ENCODE measurements around the gene WDR5B. TPM values are rescaled to one million over a fixed set of nuclear protein-coding genes. Genes with fewer than 3 reads are reported as not detected.

The WDR5B gene
- total and polyA plus RNA-seq, 10 of the 15 experiments (the other 5 are each of a cell fraction or from before 2014, with no cell fraction given): 1.7 to 7.9 (median 3.3) TPM

GRCh38 chr3:122427857-122428471, 12.1 kb upstream of the WDR5B start:
- intact Hi-C loops (cut with micrococcal nuclease; ENCODE audit: unreplicated experiment) (no loop called here), in situ Hi-C loops (cut with MboI) (no loop called here)
- ChIA-PET RAD21 (ENCODE audit: unreplicated experiment) (no interaction called here), CTCF (interaction anchor here (0.7 to 1.2 kb wide), 3 partner anchors 10 to 884 kb away, joined by 3 to 4 read pairs (median 3); no protein-coding TSS in a partner anchor), SMC1A (ENCODE audit: uncharacterized antibody, unreplicated experiment) (interaction anchor here (1.1 kb wide), 1 partner anchor 35 kb away, joined by 3 read pairs; no protein-coding TSS in a partner anchor), POLR2A (interaction anchor here (0.9 kb wide), 1 partner anchor 17 kb away, joined by 3 read pairs; no protein-coding TSS in a partner anchor)
- peak; percentile 77 for ATAC-seq
- Histone ChIP-seq H3K4me1 (ENCODE audit: control insufficient read depth, insufficient read depth, low read length) (no peaks in the 10 kb centered on the region), H3K4me2 (ENCODE audit: control insufficient read depth, insufficient read depth) (no peak overlapping the region), H3K4me3 (no peak overlapping the region), H3K9me3 (replicated peaks; ENCODE audit: control insufficient read depth, insufficient read depth, low read length) (no peaks in the 10 kb centered on the region; the same call in 2 of the 3 replicates), H2AFZ (ENCODE audit: control insufficient read depth, low read depth, low read length) (no peak overlapping the region), H3K27ac (ENCODE audit: control insufficient read depth, insufficient read depth) (no peak overlapping the region), H4K20me1 (ENCODE audit: control insufficient read depth, insufficient read depth) (no peaks in the 10 kb centered on the region), H3K27me3 (replicated peaks in 1 of 2; ENCODE audit: control insufficient read depth in 2 of 2, insufficient read depth in 2 of 2, low read length in 1 of 2) (no peaks in the 10 kb centered on the region), H3K9ac (ENCODE audit: control insufficient read depth, insufficient read depth, low read length) (no peak overlapping the region), H3K79me2 (ENCODE audit: control insufficient read depth, insufficient read depth, low read length) (no peaks in the 10 kb centered on the region; the same call in 1 of the 2 replicates), H3K36me3 (ENCODE audit: control insufficient read depth in 2 of 2, insufficient read depth in 2 of 2, low read length in 1 of 2) (peaks cover 5 to 20% of the 10 kb centered on the region in 2 experiments)
- peak; percentile 62 for FAIRE-seq
- BruUV-seq (replicated peaks): no TSS peak
- TF ChIP-seq NFIC (IDR thresholded peaks at IDR 0.05; ENCODE audit: low read depth, low read length) (peak; percentile 87), HDAC2 (IDR thresholded peaks at IDR 0.05) (no peak), NFYA (IDR thresholded peaks at IDR 0.05; ENCODE audit: borderline replicate concordance, low read depth, low read length) (no peak), JUNB (IDR thresholded peaks at IDR 0.05) (peak; percentile 83), ZBED1 (IDR thresholded peaks at IDR 0.05; ENCODE audit: borderline replicate concordance) (0 out of 2 replicates have a peak, but pooled peaks have one; percentile 39), KAT2A (conservative IDR thresholded peaks at IDR 0.05; ENCODE audit: control insufficient read depth, low read depth, low read length) (no peak), WRNIP1 (IDR thresholded peaks at IDR 0.05; ENCODE audit: borderline replicate concordance, low read depth, low read length) (no peak), CREB1 (IDR thresholded peaks at IDR 0.05; ENCODE audit: low read depth) (no peak), MTA3 (IDR thresholded peaks at IDR 0.05; ENCODE audit: borderline replicate concordance, low read length) (no peak), EP300 (IDR thresholded peaks at IDR 0.05; ENCODE audit: borderline replicate concordance in 1 of 2, control insufficient read depth in 1 of 2, low read depth in 2 of 2, low read length in 2 of 2) (no peak), MEF2A (IDR thresholded peaks at IDR 0.05; ENCODE audit: insufficient read depth, low read depth, low read length) (0 out of 2 replicates have a peak, but pooled peaks have one; percentile 31), FOXM1 (IDR thresholded peaks at IDR 0.05; ENCODE audit: low read depth, low read length) (peak; percentile 69; the same call in 1 of the 2 replicates), HSF1 (IDR thresholded peaks at IDR 0.05; ENCODE audit: low read depth, low read length) (no peak), TCF12 (IDR thresholded peaks at IDR 0.05; ENCODE audit: low read depth, low read length) (no peak), NBN (IDR thresholded peaks at IDR 0.05) (no peak), IKZF2 (IDR thresholded peaks at IDR 0.05) (0 out of 4 replicates have a peak, but pooled peaks of 1 of the 2 experiments have one; percentile 12), RELA (IDR thresholded peaks at IDR 0.05; ENCODE audit: borderline replicate concordance, partially characterized antibody) (no peak), SMAD5 (IDR thresholded peaks at IDR 0.05; ENCODE audit: low read depth) (no peak), BCL11A (IDR thresholded peaks at IDR 0.05; ENCODE audit: low read depth, low read length) (peak; percentile 31; the same call in 1 of the 2 replicates), GABPA (IDR thresholded peaks at IDR 0.05; ENCODE audit: low read depth) (0 out of 2 replicates have a peak, but pooled peaks have one; percentile 17), PML (IDR thresholded peaks at IDR 0.05; ENCODE audit: low read length) (0 out of 2 replicates have a peak, but pooled peaks have one; percentile 52), MTA2 (IDR thresholded peaks at IDR 0.05; ENCODE audit: low read depth) (0 out of 2 replicates have a peak, but pooled peaks have one; percentile 34), ASH2L (IDR thresholded peaks at IDR 0.05; ENCODE audit: borderline replicate concordance, low read depth) (no peak)
- 2% methylated on average over 2 of the region's 2 CpGs for WGBS (ENCODE audit: insufficient coverage, insufficient replicate concordance, low lambda C conversion rate, missing lambda C conversion rate)
- no peak for DNase-seq (ENCODE audit: low read depth, low spot score)

Data from GM12878 (cell line).